Measurements from ENCODE around the gene DOHH.

DOHH gene

DNA sequence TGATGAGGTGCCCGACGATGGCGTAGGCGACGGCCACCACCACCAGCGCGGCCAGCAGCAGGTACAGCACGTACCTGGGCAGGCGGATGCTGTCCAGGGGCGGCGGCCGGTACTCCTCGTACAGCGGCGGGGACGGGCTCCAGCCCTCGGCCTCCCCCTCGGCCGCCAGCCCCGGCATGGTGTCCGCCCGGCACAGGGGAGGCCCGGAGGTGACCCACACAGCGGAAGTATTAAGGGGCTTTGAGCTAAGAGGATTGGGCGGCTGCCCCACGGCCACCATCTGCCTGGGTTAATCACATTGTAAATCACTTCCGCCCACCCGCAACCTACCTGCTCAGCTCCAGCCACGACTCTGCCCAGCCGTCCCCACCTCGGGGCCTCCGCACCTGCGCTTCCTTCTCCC lies 17.2 kb downstream of the DOHH start, which contains the start of gene SMIM44:
Gene SMIM44, minus strand, starts transcription at position 216 of the 403 bp plus-strand sequence. Its CDS starts 38 bp downstream, at position 178.
- Histone ChIP-seq H3K4me1 (ENCODE audit: control insufficient read depth, insufficient read depth, low read length, unreplicated experiment) (no peaks in the 10 kb centered on the region), H3K79me2 (ENCODE audit: control insufficient read depth, insufficient read depth, low read length, unreplicated experiment) (no peaks in the 10 kb centered on the region), H3K36me3 (ENCODE audit: insufficient read depth, low read length) (no peaks in the 10 kb centered on the region), H3K27ac (ENCODE audit: low read depth, low read length) (no peak within 1 kb of the TSS), H3K27me3 (ENCODE audit: insufficient read depth, low read length) (peaks cover 33% of the 10 kb centered on the region), H3K4me3 (ENCODE audit: low read depth, low read length) (no peak within 1 kb of the TSS), H2AFZ (ENCODE audit: low read length, unreplicated experiment) (no peak within 1 kb of the TSS)

DNA sequence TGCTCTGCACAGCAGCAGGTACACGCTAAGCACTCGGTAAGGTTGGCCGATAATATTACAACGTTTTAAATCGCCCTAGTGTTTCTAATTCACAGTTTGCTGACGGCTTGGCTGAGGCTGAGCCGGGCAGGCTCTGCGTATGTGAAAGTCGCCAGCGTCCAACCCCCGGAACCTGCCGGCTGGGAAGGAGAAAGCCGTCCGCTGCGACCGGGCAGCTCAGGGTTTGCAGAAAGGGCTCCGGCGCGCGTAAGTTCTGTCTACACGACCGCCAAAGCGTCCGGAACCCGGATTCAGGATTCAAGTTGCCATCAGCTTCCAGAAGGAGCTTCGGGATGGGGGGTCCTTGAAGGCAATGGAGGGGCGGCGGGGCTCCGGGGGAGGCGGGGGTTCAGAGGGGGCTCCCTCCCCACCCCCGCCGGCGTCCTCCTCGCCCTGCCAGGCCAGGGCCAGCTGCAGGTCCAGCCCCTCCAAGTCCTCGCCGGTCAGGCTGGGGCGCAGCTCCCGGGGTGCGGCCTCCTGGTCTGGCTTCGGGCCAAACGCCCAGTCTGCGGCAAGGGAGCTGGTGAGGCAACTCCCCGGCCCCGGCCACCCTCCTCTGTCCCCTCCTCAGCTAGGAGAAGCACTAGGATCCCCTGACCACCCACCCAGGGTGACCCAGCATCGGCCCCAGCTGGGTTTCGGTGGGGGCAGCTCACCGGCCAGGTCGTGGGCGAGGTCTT lies 17.8 kb downstream of the DOHH start:
- H3K27me3 ChIP-seq (ENCODE audit: insufficient read depth, low read length), result peaks cover 33% of the 10 kb centered on the region
- H3K36me3 ChIP-seq (ENCODE audit: insufficient read depth, low read length), result no peaks in the 10 kb centered on the region
- no peak overlapping the region for H3K27ac ChIP-seq (ENCODE audit: low read depth, low read length)
- H3K4me1 ChIP-seq (ENCODE audit: control insufficient read depth, insufficient read depth, low read length, unreplicated experiment), result no peaks in the 10 kb centered on the region
- no peaks in the 10 kb centered on the region for H3K79me2 ChIP-seq (ENCODE audit: control insufficient read depth, insufficient read depth, low read length, unreplicated experiment)
- no peak overlapping the region for H2AFZ ChIP-seq (ENCODE audit: low read length, unreplicated experiment)
- H3K4me3 ChIP-seq (ENCODE audit: low read depth, low read length), result no peak overlapping the region

GRCh38 chr19:3481241-3482090 lies 19.0 kb downstream of the DOHH start:
- Histone ChIP-seq H3K4me1 (ENCODE audit: control insufficient read depth, insufficient read depth, low read length, unreplicated experiment) (no peaks in the 10 kb centered on the region), H3K36me3 (ENCODE audit: insufficient read depth, low read length) (no peaks in the 10 kb centered on the region), H3K4me3 (ENCODE audit: low read depth, low read length) (no peak overlapping the region), H3K27me3 (ENCODE audit: insufficient read depth, low read length) (peaks cover 33% of the 10 kb centered on the region), H2AFZ (ENCODE audit: low read length, unreplicated experiment) (no peak overlapping the region), H3K27ac (ENCODE audit: low read depth, low read length) (no peak overlapping the region), H3K79me2 (ENCODE audit: control insufficient read depth, insufficient read depth, low read length, unreplicated experiment) (no peaks in the 10 kb centered on the region)

DNA sequence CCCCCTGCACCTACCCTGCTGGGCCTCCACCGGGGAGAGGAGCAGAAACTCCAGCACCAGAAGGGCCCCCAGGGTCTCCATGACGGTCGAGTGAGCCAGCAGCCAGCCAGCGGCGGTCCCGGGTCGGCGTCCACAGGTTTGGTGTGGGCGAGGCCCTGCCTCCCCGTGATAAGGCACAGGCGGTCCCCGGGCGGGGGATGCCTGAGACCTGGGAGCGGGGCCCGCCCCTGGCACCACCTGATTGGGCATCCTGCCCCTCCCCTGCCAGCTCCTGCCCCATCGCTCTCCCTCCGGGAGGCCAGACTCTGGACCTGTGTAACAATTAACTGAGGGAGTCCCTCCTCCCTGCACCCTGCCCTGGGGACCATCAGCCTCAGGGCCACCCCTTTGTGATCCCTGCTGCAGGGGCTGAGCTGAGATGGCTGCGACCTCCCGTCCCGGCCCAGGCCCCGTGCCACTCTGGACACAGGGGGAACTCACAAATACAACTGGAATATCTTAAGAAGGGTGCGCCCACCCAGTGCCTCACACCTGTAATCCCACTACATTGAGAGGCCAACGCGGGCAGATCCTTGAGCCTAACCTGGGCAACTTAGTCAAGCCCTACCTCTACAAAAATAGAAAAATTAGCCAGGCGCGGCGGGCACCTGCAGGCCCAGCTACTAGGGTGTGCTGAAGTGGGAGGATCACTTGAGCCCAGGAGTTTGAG lies 19.9 kb downstream of the DOHH start, which contains the start of gene SMIM24:
Gene SMIM24, minus strand, starts transcription at position 143 of the 709 bp plus-strand sequence. Its CDS starts 62 bp downstream, at position 81.
- no peak within 1 kb of the TSS for H3K27ac ChIP-seq (ENCODE audit: low read depth, low read length)
- no peaks in the 10 kb centered on the region for H3K4me1 ChIP-seq (ENCODE audit: control insufficient read depth, insufficient read depth, low read length, unreplicated experiment)
- no peak within 1 kb of the TSS for H2AFZ ChIP-seq (ENCODE audit: low read length, unreplicated experiment)
- H3K36me3 ChIP-seq (ENCODE audit: insufficient read depth, low read length), result no peaks in the 10 kb centered on the region
- H3K27me3 ChIP-seq (ENCODE audit: insufficient read depth, low read length), result peaks cover 33% of the 10 kb centered on the region
- H3K79me2 ChIP-seq (ENCODE audit: control insufficient read depth, insufficient read depth, low read length, unreplicated experiment), result no peaks in the 10 kb centered on the region
- no peak within 1 kb of the TSS for H3K4me3 ChIP-seq (ENCODE audit: low read depth, low read length)

DNA sequence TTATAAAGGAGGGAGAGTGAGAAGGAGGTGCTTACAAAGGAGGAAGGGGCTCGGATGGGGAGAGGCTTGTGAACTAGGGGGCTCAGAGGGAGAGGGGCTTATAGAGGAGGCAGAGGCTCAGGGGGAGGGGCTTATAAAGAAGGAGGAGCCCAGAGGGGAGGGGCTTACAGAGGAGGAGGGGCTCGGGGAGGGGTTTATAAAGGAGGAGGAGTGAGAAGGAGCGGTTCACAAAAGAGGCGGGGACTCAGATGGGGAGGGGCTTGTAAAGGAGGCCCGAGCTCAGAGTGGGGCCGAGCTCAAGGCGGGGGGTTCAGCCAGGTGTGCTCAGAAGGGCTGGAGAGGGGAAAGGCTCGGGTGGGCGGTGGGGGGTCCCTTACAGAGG lies 20.6 kb downstream of the DOHH start:
- H3K4me3 ChIP-seq (ENCODE audit: low read depth, low read length), result no peak overlapping the region
- no peak overlapping the region for H2AFZ ChIP-seq (ENCODE audit: low read length, unreplicated experiment)

GRCh38 chr19:3479177-3479833 lies 21.2 kb downstream of the DOHH start:
- no peaks in the 10 kb centered on the region for H3K4me1 ChIP-seq (ENCODE audit: control insufficient read depth, insufficient read depth, low read length, unreplicated experiment)
- H3K79me2 ChIP-seq (ENCODE audit: control insufficient read depth, insufficient read depth, low read length, unreplicated experiment), result no peaks in the 10 kb centered on the region
- no peaks in the 10 kb centered on the region for H3K36me3 ChIP-seq (ENCODE audit: insufficient read depth, low read length)
- H2AFZ ChIP-seq (ENCODE audit: low read length, unreplicated experiment), result no peak overlapping the region
- H3K4me3 ChIP-seq (ENCODE audit: low read depth, low read length), result no peak overlapping the region
- H3K27me3 ChIP-seq (ENCODE audit: insufficient read depth, low read length), result peaks cover 33% of the 10 kb centered on the region
- H3K27ac ChIP-seq (ENCODE audit: low read depth, low read length), result no peak overlapping the region

More for the DNA sequence above, 20.6 kb downstream of the DOHH start:
- H3K36me3 ChIP-seq (ENCODE audit: insufficient read depth, low read length), result no peaks in the 10 kb centered on the region
- no peak overlapping the region for H3K27ac ChIP-seq (ENCODE audit: low read depth, low read length)
- H3K27me3 ChIP-seq (ENCODE audit: insufficient read depth, low read length), result peaks cover 33% of the 10 kb centered on the region
- H3K79me2 ChIP-seq (ENCODE audit: control insufficient read depth, insufficient read depth, low read length, unreplicated experiment), result no peaks in the 10 kb centered on the region
- no peaks in the 10 kb centered on the region for H3K4me1 ChIP-seq (ENCODE audit: control insufficient read depth, insufficient read depth, low read length, unreplicated experiment)

GRCh38 chr19:3478409-3479176 lies 21.9 kb downstream of the DOHH start:
- H3K36me3 ChIP-seq (ENCODE audit: insufficient read depth, low read length), result no peaks in the 10 kb centered on the region
- no peak overlapping the region for H3K27ac ChIP-seq (ENCODE audit: low read depth, low read length)
- H2AFZ ChIP-seq (ENCODE audit: low read length, unreplicated experiment), result no peak overlapping the region
- H3K4me3 ChIP-seq (ENCODE audit: low read depth, low read length), result no peak overlapping the region
- H3K27me3 ChIP-seq (ENCODE audit: insufficient read depth, low read length), result peaks cover 33% of the 10 kb centered on the region
- no peaks in the 10 kb centered on the region for H3K79me2 ChIP-seq (ENCODE audit: control insufficient read depth, insufficient read depth, low read length, unreplicated experiment)
- H3K4me1 ChIP-seq (ENCODE audit: control insufficient read depth, insufficient read depth, low read length, unreplicated experiment), result no peaks in the 10 kb centered on the region

DNA sequence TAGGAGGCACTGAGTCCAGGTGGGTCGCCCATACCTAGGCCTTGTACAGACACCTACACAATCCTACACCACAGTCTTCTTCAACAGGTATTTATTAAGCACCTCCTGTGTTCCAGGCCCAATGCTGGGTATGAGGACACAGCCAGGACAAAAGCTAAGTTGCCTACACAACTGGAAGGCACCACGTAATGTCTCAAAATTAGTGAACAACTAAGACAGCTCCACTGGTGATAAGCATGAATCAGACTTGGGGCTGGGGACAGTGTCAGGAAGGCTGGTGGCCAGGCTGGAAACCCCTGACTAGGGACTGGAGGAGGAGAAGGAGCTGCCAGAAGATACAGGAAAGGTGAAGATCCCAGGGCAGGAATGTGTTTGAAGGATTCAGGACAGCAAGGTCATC lies 22.5 kb downstream of the DOHH start:
- H3K79me2 ChIP-seq (ENCODE audit: control insufficient read depth, insufficient read depth, low read length, unreplicated experiment), result no peaks in the 10 kb centered on the region
- no peaks in the 10 kb centered on the region for H3K4me1 ChIP-seq (ENCODE audit: control insufficient read depth, insufficient read depth, low read length, unreplicated experiment)
- no peaks in the 10 kb centered on the region for H3K36me3 ChIP-seq (ENCODE audit: insufficient read depth, low read length)
- no peak overlapping the region for H3K4me3 ChIP-seq (ENCODE audit: low read depth, low read length)
- H3K27ac ChIP-seq (ENCODE audit: low read depth, low read length), result no peak overlapping the region
- no peak overlapping the region for H2AFZ ChIP-seq (ENCODE audit: low read length, unreplicated experiment)
- peaks cover 30% of the 10 kb centered on the region for H3K27me3 ChIP-seq (ENCODE audit: insufficient read depth, low read length)

GRCh38 chr19:3477506-3477905 lies 23.0 kb downstream of the DOHH start:
- no peaks in the 10 kb centered on the region for H3K36me3 ChIP-seq (ENCODE audit: insufficient read depth, low read length)
- no peak overlapping the region for H3K27ac ChIP-seq (ENCODE audit: low read depth, low read length)
- H3K4me3 ChIP-seq (ENCODE audit: low read depth, low read length), result no peak overlapping the region
- H3K4me1 ChIP-seq (ENCODE audit: control insufficient read depth, insufficient read depth, low read length, unreplicated experiment), result no peaks in the 10 kb centered on the region
- no peak overlapping the region for H2AFZ ChIP-seq (ENCODE audit: low read length, unreplicated experiment)
- no peaks in the 10 kb centered on the region for H3K79me2 ChIP-seq (ENCODE audit: control insufficient read depth, insufficient read depth, low read length, unreplicated experiment)
- H3K27me3 ChIP-seq (ENCODE audit: insufficient read depth, low read length), result peaks cover 27% of the 10 kb centered on the region
